HL-60 (cell line): ENCODE measurements around the gene UTP3.
"Not testable (repeated sequence)": the region's sequence is repeated elsewhere in the genome, so short reads cannot be mapped to it uniquely, and the experiment has no call there.

ENCODE experiments used
- REST ChIP-seq: IDR thresholded peaks from 2 replicates; pipeline ENCODE4 v1.6.1; 2012; ENCODE audit warnings: low read depth; ENCODE audit not compliant: insufficient replicate concordance
- SPI1 ChIP-seq: IDR thresholded peaks from 2 replicates; pipeline ENCODE4 v1.6.1; 2012; ENCODE audit warnings: low read depth, mild to moderate bottlenecking, borderline replicate concordance
- TF ChIP-seq, protein P1 (sequence below): IDR thresholded peaks from one replicate; pipeline ENCODE4 v1.5.1; 2011; ENCODE audit warnings: low read length, control low read depth, inconsistent platforms; ENCODE audit not compliant: insufficient read depth

GRCh38 chr4:70650741-70651140 lies 37.6 kb upstream of the UTP3 start:
- TF ChIP-seq, protein P1, sequence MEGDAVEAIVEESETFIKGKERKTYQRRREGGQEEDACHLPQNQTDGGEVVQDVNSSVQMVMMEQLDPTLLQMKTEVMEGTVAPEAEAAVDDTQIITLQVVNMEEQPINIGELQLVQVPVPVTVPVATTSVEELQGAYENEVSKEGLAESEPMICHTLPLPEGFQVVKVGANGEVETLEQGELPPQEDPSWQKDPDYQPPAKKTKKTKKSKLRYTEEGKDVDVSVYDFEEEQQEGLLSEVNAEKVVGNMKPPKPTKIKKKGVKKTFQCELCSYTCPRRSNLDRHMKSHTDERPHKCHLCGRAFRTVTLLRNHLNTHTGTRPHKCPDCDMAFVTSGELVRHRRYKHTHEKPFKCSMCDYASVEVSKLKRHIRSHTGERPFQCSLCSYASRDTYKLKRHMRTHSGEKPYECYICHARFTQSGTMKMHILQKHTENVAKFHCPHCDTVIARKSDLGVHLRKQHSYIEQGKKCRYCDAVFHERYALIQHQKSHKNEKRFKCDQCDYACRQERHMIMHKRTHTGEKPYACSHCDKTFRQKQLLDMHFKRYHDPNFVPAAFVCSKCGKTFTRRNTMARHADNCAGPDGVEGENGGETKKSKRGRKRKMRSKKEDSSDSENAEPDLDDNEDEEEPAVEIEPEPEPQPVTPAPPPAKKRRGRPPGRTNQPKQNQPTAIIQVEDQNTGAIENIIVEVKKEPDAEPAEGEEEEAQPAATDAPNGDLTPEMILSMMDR = not testable (repeated sequence)
- TF ChIP-seq SPI1, REST: not testable (repeated sequence)
